Right ventricle myocardium inferior (tissue), 1 donor: ENCODE measurements around the gene MGAT5. TPM values are rescaled to one million over a fixed set of nuclear protein-coding genes. Genes with fewer than 3 reads are reported as not detected.

ENCODE experiments used
- ATAC-seq: fragments of 200-7000 bp; cut with Tn5 transposase; one replicate; pipeline ENCODE4 v1.9.1; 2020; ENCODE audit warnings: mild to moderate bottlenecking, moderate library complexity
- DNase-seq: peaks from one replicate; pipeline ENCODE4 v3.0.0; 2021; ENCODE audit errors: missing footprints
- intact Hi-C: fragments of 100-400 bp; cut with DNase I; formaldehyde crosslinking; loops from one replicate; pipeline ENCODE4 v1.11.0; 2022
- total RNA-seq: library from RNA; stranded (reverse); fragmentation: NEBNext Ultra II Directional; extraction: Animal tissue kit (Norgen Biotek cat#: 25700); gene quantifications from one replicate; pipeline ENCODE4 v1.2.1, GENCODE V29; 2021
- donor health status: DM: no; HTN: yes; CAD: no; lungs with severe emphysema.

MGAT5 gene
- total RNA-seq, 1 donor from 2014 or later: 92.3 TPM

DNA sequence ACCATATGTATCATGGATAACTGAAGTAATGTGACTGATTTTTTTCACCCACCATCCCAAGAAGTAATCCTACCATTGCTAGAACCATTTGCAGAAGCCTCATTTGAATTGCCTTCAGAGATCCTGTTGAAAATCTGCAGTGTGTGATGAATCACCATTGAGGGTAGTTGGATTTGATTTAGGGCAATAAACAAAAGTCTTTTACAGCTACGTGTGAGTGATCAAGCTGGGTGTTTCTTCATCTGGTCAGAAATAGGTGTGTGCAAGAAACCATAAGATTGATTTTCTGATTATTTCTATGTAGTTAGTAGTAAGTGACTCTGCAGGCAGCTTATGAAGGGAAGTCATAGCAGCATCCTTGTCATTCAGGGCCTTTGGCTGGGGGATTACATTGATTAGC is 159.6 kb downstream of the MGAT5 start:
- ATAC-seq (no peak), DNase-seq (no peak)
- intact Hi-C loops: loop anchor here (5.0 kb wide), 3 partner anchors 41 to 526 kb away; no protein-coding TSS in a partner anchor

DNA sequence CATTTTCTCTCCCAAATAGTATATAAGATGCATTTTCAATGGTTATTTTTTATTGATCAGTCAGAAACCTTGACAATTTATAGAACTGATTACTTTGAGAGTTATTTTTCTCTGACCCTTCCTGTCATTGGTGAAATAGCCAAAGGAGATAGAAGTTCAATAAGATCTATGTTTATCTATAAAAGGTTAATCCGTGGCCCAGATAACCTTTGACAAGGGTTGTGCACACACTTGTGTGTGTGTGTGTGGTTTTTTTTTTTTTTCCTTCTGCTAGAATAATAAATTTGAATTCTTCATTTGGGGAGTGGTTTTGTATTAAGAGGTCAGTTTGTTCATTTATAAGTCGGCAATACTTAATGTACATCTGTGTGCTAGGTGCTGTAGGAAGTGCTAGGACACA is 160.0 kb downstream of the MGAT5 start:
- DNase-seq (no peak), ATAC-seq (no peak)
- intact Hi-C loops: loop anchor here (5.0 kb wide), 3 partner anchors 42 to 527 kb away; no protein-coding TSS in a partner anchor

- intact Hi-C loops: no loop called here
- DNase-seq (no peak), ATAC-seq (no peak)
Observed at GRCh38 chr2:134416018-134416417, 162.1 kb downstream of the MGAT5 start.

- DNase-seq (no peak), ATAC-seq (no peak)
- intact Hi-C loops: no loop called here
Observed at GRCh38 chr2:134416637-134417036, 162.8 kb downstream of the MGAT5 start.

DNA sequence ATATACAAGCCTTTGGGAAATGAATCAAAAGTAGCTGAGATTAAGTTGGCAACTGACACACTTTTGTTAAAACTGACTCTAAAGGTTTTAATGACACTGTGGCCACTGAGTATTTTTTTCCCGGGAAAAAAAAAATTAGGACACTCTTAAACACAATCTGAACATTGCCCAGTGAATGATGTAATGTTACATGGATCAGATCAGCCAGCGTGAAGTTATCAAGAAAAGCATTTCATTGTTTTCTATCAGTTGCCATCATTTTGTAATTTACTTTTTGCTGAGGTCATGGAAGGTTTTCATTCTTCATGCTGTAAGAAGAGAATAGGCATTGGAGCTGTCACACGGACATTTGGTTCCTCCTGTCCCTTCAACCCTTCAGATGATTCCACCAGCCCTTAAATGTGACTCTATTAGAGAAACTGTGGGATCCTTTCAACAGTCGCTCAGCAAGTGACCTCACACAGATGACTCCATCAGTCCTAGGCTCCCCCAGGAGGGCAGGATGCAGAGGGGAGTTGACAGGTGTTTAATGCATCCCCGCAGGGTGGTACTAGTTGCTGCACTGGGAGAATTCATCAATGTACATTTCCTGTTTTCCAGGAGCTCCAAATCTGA is 164.2 kb downstream of the MGAT5 start:
- ATAC-seq: no peak
- intact Hi-C loops: no loop called here
- no peak for DNase-seq

DNA sequence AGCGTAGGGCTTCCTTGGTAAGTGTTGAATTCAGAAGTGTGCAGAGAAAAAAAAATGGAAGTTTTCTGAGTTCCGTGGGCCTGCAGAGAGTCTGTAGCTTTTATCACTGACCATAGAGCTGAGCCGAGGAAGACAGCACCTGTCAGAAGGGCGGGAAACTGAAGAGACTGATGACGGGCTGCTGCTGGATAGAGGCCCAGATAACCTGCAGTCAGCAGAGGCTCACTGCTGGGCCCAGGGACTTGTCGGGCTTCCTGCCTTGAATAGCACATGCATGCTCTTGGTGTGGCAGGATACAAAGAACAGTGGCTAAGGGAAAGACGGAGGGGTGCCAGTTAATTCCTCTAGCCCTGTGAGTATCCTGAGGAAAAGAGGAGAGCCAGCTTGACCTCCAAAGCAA is 166.4 kb downstream of the MGAT5 start:
- intact Hi-C loops: no loop called here
- ATAC-seq (peak; percentile 50), DNase-seq (no peak)

- DNase-seq (no peak), ATAC-seq (peak; percentile 43)
- intact Hi-C loops: no loop called here
Observed at GRCh38 chr2:134420920-134421319, 167.0 kb downstream of the MGAT5 start.

DNA sequence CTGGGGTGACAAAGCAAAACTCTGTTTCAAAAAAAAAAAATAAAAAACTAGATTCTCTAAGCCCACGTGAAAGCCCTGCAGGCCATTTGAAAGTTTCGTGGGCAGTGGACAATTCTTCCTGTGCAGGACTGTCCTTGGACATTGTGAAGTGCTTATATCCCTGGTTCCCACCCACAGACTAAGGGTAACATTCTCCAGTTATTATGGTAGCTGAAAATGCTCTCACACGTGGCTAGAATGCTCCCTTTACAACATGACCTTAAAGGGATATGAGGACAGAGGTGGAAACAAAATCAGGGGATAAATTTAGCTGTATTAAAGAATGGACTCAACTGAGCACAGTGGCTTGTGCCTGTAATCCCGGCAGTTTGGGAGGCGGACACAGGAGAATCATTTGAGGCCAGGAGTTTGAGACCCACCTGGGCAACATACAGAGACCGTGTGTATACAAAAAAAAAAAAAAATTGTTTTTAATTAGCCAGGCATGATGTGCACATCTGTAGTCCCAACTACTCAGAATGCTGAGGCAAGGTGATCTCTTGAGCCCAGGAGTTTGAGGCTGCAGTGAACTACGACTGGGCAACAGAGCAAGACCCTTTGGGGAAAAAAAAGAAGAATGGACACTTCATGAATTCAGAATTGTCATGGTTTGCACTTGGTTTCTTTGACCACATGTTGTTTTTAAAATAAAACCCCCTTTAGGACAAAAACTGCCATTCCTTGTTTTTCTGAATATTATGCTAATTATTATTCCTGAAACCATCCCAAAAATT is 167.9 kb downstream of the MGAT5 start:
- intact Hi-C loops: no loop called here
- DNase-seq (no peak), ATAC-seq (peak; percentile 45)

DNA sequence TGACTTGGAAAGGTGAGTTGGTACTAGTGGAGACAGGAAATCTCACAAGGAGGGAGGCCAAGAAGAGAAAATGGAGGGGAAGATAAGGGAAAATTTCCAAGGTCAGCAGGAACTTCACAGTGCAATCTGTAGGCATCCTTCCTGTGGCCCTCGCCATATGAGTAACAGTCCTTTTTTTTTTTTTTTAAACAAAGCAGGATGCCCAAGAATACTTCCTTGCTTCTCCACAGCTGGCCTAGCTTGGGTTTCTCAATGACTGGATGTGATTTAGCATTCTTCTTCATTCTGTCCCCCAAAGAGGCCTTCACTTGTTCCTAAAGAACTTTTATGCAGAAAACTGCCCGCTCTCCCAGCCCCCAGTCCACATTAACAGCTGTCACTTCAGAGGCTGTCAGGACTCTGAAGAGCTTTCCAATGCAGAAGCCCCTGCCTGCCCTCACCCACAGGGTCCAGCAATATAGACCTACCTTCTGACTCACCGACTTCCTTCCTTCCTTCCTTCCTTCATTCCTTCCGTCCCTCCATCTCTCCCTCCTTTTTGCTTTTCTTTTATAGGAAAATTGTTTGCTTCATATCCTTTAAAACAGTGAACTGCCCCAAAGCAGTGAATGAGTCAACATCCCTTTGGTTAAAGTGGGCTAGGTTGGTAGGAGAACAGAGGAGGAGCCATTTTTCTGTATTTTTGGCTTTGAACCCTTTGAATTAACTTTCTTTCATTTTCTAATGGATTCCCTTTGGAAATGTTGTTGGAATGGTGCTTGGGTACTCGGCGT is 172.0 kb downstream of the MGAT5 start:
- ATAC-seq (no peak), DNase-seq (no peak)
- intact Hi-C loops: no loop called here

DNA sequence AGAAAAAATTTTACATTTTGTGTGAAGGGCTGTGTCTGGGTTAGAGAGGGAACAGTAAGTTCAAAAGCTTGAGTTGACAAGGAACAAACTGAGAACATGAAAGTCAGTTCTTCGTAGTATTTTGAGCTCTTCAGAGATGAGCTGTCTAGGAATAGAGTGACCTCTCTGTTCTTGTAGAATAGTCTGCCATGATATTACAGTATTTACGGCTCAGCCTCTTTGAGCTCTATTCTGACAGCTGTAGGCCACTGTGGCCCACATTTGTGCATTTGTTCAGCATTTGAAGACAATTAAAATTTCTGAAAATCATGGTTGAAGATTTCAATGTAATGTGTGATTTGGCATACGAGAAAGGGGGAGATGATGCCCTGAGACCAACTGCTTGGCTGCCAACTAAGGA is 172.8 kb downstream of the MGAT5 start:
- intact Hi-C loops: no loop called here
- ATAC-seq (no peak), DNase-seq (no peak)

DNA sequence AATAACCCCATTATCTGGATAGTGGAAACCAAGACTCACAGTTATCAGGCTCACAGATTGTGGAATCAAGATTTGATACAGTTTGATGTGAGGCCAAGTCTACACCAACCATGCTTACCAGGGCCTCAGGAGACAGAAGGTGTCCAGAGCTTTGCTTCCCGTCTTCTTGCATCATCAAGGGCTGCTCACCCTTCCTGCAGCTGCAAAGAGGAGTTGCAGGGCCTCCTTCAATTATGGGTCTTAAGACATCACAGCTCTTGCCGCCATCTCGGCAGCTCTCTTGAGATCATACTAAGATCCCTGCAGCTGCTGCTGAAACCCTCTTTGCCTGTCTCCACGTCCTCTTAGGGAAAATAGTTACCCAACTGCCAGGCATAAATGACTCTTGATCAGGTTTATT is 176.0 kb downstream of the MGAT5 start:
- ATAC-seq (no peak), DNase-seq (no peak)
- intact Hi-C loops: no loop called here

DNA sequence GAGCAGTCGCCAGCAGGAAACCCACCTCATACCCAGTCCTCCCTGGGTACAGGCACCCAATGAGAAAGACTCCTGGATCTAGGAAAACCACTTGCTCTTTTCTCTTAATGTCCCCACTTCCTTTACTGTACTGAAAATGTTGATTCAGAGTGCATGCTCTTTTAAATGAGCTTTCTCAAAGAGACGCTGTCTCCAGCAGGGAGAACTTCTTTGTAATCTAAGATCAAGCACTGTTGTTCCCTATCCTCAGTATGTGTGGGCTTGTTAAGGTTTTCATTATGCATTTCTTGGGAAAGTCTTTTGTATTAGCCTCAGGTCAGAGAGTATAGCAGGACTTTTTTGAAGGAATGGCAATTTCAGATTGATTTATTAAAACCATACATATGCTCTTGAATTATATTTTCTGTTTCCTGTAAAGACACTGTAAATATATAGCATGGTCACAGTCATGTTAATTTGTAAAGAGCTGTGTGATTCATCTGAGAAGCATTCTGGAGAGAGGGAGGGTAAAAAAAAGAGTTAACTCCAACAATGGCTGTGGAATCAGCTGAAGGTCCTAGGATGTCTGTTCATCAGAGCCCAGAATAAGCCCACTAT is 178.1 kb downstream of the MGAT5 start:
- ATAC-seq: no peak
- intact Hi-C loops: no loop called here

DNA sequence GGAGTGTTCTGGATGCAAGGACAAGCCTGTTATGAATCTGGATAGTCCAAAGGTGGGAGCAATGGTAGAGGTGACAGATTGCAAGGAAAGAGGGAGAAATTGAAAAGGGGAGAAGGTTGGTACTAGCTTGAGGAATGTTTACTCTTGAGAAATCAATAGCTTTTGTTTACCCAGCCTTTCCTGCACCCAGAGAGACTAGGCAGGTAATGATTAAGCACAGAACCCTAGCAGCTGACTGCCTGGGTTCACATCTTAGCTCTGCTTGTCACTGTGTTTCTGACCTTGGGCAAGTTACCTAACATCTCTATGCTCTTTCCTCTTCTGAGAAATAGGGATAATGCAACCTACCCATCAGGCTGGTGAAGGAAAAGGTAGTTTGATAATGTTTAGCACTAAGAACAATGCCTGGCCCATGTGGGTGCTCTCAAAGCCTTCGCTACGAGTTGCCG is 178.6 kb downstream of the MGAT5 start:
- ATAC-seq (no peak), DNase-seq (no peak)
- intact Hi-C loops: no loop called here

More for the DNA sequence above, 178.1 kb downstream of the MGAT5 start:
- DNase-seq: no peak

DNA sequence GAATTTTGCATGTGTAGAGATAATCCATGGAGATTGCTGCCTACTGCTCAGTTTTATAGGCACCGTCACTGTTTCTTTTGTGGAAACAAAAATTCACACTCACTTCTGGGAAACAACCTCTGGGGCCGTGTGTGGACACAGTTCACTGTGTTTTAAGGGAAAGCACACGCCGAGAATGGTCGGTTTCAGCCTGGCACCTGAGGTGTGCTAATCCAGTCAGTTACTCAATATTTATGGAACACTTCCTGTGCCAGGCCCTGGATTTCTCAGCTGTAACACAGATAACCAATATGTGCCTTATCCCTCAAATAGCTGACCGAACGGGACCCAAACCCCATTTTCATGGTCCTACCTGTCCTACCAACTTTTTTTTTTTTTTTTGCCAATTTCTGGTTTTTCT is 179.6 kb downstream of the MGAT5 start:
- intact Hi-C loops: no loop called here
- no peak for ATAC-seq
- no peak for DNase-seq

DNA sequence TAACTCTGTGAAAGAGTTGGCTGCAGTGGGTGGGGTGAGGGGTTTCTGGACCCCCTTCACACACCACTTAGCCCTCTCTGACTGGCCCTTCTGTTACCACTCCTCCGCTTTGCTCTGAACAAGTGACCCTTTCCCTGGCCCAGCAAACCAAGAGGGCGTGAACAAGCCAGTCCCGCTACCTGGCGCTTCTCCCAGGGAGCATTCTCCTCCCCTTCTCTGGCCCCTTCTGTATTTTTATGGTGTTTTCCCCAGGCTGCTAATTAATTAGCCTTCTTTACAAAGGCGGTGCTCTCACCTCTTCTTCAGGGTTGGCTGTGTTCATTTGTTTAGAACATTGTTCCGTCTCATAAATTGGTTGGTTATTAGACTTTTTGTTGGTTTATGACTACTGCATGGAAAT is 180.1 kb downstream of the MGAT5 start:
- intact Hi-C loops: no loop called here
- DNase-seq: no peak
- ATAC-seq: no peak

- no peak for ATAC-seq
- DNase-seq: no peak
- intact Hi-C loops: no loop called here
Observed at GRCh38 chr2:134435505-134435904, 181.6 kb downstream of the MGAT5 start.

GRCh38 chr2:134435936-134436335 is 182.1 kb downstream of the MGAT5 start:
- DNase-seq (no peak), ATAC-seq (no peak)
- intact Hi-C loops: no loop called here

DNA sequence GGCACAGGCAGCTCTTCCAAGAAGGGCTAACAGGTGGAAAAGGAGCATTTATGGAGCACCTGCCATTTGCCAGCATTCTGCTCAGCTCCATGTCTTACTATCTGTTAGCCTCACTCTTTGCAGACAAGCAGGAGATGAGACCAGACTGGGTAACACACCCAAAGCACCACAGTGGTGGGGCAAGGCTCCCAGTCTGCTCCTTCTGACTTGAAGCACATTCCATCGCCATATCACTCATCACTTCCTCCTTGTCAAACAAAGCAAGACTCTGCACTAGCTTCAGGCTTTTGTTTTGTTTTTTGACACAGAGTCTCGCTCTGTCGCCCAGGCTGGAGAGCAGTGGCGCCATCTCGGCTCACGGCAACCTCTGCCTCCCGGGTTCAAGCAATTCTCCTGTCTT is 182.8 kb downstream of the MGAT5 start:
- DNase-seq (no peak), ATAC-seq (no peak)
- intact Hi-C loops: no loop called here

- intact Hi-C loops: no loop called here
- no peak for ATAC-seq
- DNase-seq: no peak
Observed at GRCh38 chr2:134438371-134438770, 184.5 kb downstream of the MGAT5 start.
